Choroid plexus epithelial cell (primary cell): ENCODE results near the gene PPFIA1.

Source experiments
- DNase-seq: peaks from one replicate; pipeline ENCODE4 v3.0.0-alpha.2; 2010; ENCODE audit warnings: low read depth
- H3K4me3 ChIP-seq: 2 replicates; pipeline ENCODE4 v1.5.1; 2011; ENCODE audit warnings: low read depth, mild to moderate bottlenecking, control low read depth, low read length, moderate library complexity
- TF ChIP-seq, protein P1 (sequence below): conservative IDR thresholded peaks from 2 replicates; pipeline ENCODE4 v1.5.1; 2011; ENCODE audit warnings: low read depth, mild to moderate bottlenecking, control low read depth, inconsistent platforms, low read length, moderate library complexity

PPFIA1 gene

DNA sequence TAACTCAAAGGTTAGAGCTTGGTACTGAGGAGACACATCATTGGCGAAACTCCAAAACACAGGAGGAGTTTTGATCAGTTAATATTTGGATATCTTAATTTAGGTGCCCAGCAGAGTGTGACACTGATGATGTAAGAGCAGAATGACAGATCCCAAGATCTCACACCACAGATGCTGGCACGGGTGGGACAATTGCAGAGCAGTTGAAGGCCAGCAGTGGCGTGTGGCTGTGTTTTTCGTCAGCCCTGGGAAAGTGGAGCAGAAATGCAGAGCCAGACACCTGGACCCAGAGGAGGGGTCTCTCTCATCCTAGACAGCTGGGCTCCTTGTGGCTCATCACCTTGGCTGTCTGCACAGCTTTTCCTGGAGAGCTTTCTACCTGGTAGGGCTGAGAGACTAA is 68.1 kb downstream of the PPFIA1 start:
- TF ChIP-seq, protein P1, sequence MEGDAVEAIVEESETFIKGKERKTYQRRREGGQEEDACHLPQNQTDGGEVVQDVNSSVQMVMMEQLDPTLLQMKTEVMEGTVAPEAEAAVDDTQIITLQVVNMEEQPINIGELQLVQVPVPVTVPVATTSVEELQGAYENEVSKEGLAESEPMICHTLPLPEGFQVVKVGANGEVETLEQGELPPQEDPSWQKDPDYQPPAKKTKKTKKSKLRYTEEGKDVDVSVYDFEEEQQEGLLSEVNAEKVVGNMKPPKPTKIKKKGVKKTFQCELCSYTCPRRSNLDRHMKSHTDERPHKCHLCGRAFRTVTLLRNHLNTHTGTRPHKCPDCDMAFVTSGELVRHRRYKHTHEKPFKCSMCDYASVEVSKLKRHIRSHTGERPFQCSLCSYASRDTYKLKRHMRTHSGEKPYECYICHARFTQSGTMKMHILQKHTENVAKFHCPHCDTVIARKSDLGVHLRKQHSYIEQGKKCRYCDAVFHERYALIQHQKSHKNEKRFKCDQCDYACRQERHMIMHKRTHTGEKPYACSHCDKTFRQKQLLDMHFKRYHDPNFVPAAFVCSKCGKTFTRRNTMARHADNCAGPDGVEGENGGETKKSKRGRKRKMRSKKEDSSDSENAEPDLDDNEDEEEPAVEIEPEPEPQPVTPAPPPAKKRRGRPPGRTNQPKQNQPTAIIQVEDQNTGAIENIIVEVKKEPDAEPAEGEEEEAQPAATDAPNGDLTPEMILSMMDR = no peak
- no peak overlapping the region for H3K4me3 ChIP-seq
- no peak for DNase-seq

DNA sequence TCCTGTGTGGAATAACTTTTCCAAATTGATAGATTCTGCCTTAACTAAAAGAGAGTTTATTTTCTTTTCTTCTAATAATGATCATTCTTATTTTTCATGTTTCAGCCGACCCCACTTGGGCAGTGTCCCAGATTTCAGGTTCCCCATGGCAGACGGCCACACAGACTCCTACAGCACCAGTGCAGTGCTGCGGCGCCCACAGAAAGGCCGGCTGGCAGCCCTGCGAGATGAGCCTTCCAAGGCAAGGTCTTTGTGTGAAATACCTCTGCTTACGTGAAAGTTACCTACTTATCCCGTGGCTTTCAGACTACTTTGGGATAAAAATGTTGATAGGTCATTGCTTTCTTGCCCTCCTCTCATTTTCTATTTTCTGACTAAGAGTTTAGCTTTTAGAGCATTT is 68.6 kb downstream of the PPFIA1 start:
- no peak overlapping the region for H3K4me3 ChIP-seq
- DNase-seq = no peak
- TF ChIP-seq, protein P1 = no peak

DNA sequence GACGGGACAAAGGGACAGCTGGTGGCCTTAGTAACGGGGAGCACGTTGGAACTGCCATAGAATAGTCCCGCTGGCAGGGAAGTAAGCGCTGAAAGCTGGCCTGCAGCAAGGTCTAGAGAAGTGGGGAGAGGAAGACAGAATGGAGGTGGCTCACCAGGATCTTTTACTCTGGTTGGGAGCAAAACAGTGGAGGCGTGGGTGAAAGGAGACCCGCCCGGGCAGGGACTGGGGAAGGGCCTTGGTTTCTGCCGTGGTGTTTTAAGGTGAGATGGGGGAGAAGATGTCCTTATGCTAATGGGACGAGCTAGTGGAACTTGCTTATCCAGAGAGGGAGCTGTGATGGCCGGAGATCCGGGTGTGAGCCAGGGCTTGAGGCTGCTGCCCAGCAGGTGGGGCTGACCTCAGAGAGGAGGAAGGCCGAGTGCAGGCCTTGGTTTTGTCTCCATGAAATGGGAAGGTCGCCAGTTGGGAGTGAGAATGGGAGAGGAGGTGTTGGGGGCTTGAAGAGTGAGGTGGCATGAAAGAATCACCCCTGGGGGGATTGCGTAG is 71.5 kb downstream of the PPFIA1 start:
- TF ChIP-seq, protein P1 = no peak
- no peak for DNase-seq
- H3K4me3 ChIP-seq = no peak overlapping the region

DNA sequence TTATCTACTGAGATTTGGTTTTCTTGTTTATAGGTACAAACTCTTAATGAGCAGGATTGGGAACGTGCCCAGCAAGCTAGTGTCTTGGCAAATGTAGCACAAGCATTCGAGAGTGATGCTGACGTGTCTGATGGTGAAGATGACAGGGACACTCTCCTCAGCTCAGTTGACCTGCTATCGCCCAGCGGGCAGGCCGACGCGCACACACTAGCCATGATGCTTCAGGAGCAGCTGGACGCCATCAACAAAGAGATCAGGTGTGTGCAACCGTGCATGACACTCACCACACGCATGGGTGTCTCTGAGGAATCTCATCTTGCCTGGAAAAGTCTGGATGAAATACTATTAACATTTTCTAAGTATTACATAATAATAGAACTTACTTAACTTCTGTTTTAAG is 73.1 kb downstream of the PPFIA1 start:
- TF ChIP-seq, protein P1 = no peak
- DNase-seq = no peak
- no peak overlapping the region for H3K4me3 ChIP-seq

DNA sequence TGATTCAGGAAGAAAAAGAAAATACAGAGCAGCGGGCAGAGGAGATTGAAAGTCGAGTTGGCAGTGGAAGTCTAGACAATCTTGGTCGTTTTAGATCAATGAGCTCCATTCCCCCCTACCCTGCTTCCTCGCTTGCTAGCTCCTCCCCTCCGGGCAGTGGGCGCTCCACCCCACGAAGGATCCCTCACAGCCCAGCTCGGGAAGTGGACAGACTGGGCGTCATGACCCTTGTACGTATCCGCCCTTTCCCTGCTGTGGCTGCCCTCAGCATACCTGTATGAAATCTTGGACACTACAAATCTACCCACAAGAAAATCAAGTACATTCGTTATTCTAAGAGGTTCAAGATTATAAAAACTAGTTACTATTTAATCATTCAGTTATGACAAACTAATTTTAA is 77.7 kb downstream of the PPFIA1 start:
- H3K4me3 ChIP-seq = no peak overlapping the region
- no peak for DNase-seq
- TF ChIP-seq, protein P1 = no peak

DNA sequence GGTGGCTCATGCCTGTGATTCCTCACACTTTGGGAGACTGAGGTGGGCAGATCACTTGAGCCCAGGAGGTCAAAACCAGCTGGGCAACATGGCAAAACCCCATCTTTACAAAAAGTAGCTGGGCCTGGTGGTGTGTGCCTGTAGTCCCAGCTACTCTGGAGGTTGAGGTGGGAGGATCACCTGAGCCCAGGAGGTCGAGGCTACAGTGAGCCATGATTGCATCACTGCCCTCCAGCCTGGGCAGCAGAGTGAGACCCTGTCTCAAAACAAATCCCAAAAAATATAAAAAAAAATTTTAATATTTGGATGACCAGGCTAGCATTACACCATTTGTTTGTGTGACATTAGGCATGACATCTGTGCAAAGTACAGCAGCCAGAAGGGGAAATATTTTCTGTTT is 78.1 kb downstream of the PPFIA1 start:
- DNase-seq = no peak
- H3K4me3 ChIP-seq = no peak overlapping the region
- TF ChIP-seq, protein P1 = no peak

DNA sequence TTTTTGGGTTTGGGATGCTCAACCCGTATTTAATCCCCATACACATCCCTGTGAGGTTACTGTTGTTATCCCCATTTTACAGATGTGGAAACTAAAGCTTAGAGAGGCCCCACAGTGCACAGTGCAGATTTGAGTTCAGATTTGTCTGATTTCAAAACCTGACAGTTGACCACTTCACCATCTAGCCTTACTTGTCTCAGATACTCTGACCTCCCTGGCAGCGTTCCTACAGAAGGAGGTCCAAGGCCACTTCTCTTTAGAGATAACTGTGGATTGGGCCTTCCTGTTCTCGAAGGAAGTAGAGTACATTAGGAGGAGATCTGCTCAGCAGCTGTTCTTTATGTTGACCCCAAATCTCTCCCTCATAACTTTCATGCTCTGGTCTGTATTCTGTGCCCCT is 81.2 kb downstream of the PPFIA1 start:
- no peak overlapping the region for H3K4me3 ChIP-seq
- TF ChIP-seq, protein P1 = no peak
- no peak for DNase-seq
